ENCODE results near the gene DCBLD1.
A peak's percentile ranks its signal among the peaks of the same experiment; 100 is the strongest.

The DCBLD1 gene

GRCh38 chr6:117557951-117558350 is 75.5 kb downstream of the DCBLD1 start:
- no peak overlapping the region for H3K27ac Mint-ChIP-seq
- H3K36me3 Mint-ChIP-seq: peaks cover under 1 to 7% of the 10 kb centered on the region in 2 donors
- no peaks in the 10 kb centered on the region for H3K27me3 Mint-ChIP-seq
- no peaks in the 10 kb centered on the region for H3K9me3 Mint-ChIP-seq
- ATAC-seq (replicated peaks) (no peak), DNase-seq (no peak)
- H3K4me3 Mint-ChIP-seq: no peak overlapping the region
- H3K4me1 Mint-ChIP-seq: no peaks in the 10 kb centered on the region

GRCh38 chr6:117558818-117559217 is 76.3 kb downstream of the DCBLD1 start:
- H3K4me1 Mint-ChIP-seq: no peaks in the 10 kb centered on the region
- ATAC-seq (replicated peaks) (no peak), DNase-seq (no peak)
- no peak overlapping the region for H3K27ac Mint-ChIP-seq
- H3K4me3 Mint-ChIP-seq: no peak overlapping the region
- peaks cover 4 to 9% of the 10 kb centered on the region in 2 donors for H3K36me3 Mint-ChIP-seq
- H3K9me3 Mint-ChIP-seq: no peaks in the 10 kb centered on the region
- H3K27me3 Mint-ChIP-seq: no peaks in the 10 kb centered on the region

- no peak for ATAC-seq (replicated peaks)
Measured at GRCh38 chr6:117559299-117559698, 76.8 kb downstream of the DCBLD1 start.

GRCh38 chr6:117561128-117561527 is 78.7 kb downstream of the DCBLD1 start:
- ATAC-seq (replicated peaks): no peak
- no peak overlapping the region for H3K27ac Mint-ChIP-seq

More at GRCh38 chr6:117559299-117559698, 76.8 kb downstream of the DCBLD1 start:
- H3K27me3 Mint-ChIP-seq: no peaks in the 10 kb centered on the region
- peaks cover 4 to 9% of the 10 kb centered on the region in 2 donors for H3K36me3 Mint-ChIP-seq
- H3K4me3 Mint-ChIP-seq: no peak overlapping the region
- no peak overlapping the region for H3K27ac Mint-ChIP-seq
- no peaks in the 10 kb centered on the region for H3K9me3 Mint-ChIP-seq
- DNase-seq: no peak
- no peaks in the 10 kb centered on the region for H3K4me1 Mint-ChIP-seq

GRCh38 chr6:117564681-117565080 is 82.2 kb downstream of the DCBLD1 start:
- ATAC-seq (replicated peaks) (no peak), DNase-seq (no peak)
- peaks cover 6 to 20% of the 10 kb centered on the region in 2 donors for H3K36me3 Mint-ChIP-seq
- no peak overlapping the region for H3K27ac Mint-ChIP-seq
- no peaks in the 10 kb centered on the region for H3K9me3 Mint-ChIP-seq
- no peaks in the 10 kb centered on the region for H3K27me3 Mint-ChIP-seq
- no peak overlapping the region for H3K4me3 Mint-ChIP-seq
- no peaks in the 10 kb centered on the region for H3K4me1 Mint-ChIP-seq

More at GRCh38 chr6:117561128-117561527, 78.7 kb downstream of the DCBLD1 start:
- no peaks in the 10 kb centered on the region for H3K27me3 Mint-ChIP-seq
- peaks cover 4 to 9% of the 10 kb centered on the region in 2 donors for H3K36me3 Mint-ChIP-seq
- H3K4me1 Mint-ChIP-seq: no peaks in the 10 kb centered on the region
- DNase-seq: no peak
- H3K4me3 Mint-ChIP-seq: no peak overlapping the region
- no peaks in the 10 kb centered on the region for H3K9me3 Mint-ChIP-seq

- Mint-ChIP-seq H3K4me3 (no peak overlapping the region), H3K27me3 (no peaks in the 10 kb centered on the region), H3K9me3 (no peaks in the 10 kb centered on the region), H3K27ac (peak overlapping the region; percentile 65), H3K4me1 (no peaks in the 10 kb centered on the region), H3K36me3 (peaks cover 13 to 28% of the 10 kb centered on the region in 2 donors)
- DNase-seq (no peak), ATAC-seq (replicated peaks) (no peak)
Measured at GRCh38 chr6:117568247-117568646, 85.8 kb downstream of the DCBLD1 start.

GRCh38 chr6:117568831-117569410 is 86.4 kb downstream of the DCBLD1 start:
- no peak overlapping the region for H3K4me3 Mint-ChIP-seq
- H3K27me3 Mint-ChIP-seq: no peaks in the 10 kb centered on the region
- H3K9me3 Mint-ChIP-seq: no peaks in the 10 kb centered on the region
- no peak for ATAC-seq (replicated peaks)
- no peak overlapping the region for H3K27ac Mint-ChIP-seq
- H3K36me3 Mint-ChIP-seq: peaks cover 13 to 28% of the 10 kb centered on the region in 2 donors
- DNase-seq: no peak
- no peaks in the 10 kb centered on the region for H3K4me1 Mint-ChIP-seq

- no peaks in the 10 kb centered on the region for H3K27me3 Mint-ChIP-seq
Measured at GRCh38 chr6:117573006-117573680, 90.7 kb downstream of the DCBLD1 start.

GRCh38 chr6:117574198-117574597 is 91.7 kb downstream of the DCBLD1 start:
- H3K36me3 Mint-ChIP-seq: peaks cover 10 to 25% of the 10 kb centered on the region in 2 donors
- H3K4me1 Mint-ChIP-seq: no peaks in the 10 kb centered on the region
- H3K9me3 Mint-ChIP-seq: no peaks in the 10 kb centered on the region
- H3K4me3 Mint-ChIP-seq: no peak overlapping the region
- H3K27ac Mint-ChIP-seq: no peak overlapping the region
- H3K27me3 Mint-ChIP-seq: no peaks in the 10 kb centered on the region
- no peak for ATAC-seq (replicated peaks)
- DNase-seq: no peak

More at GRCh38 chr6:117573006-117573680, 90.7 kb downstream of the DCBLD1 start:
- Mint-ChIP-seq H3K4me3 (no peak overlapping the region), H3K27ac (no peak overlapping the region), H3K36me3 (peaks cover 10 to 29% of the 10 kb centered on the region in 2 donors), H3K4me1 (no peaks in the 10 kb centered on the region), H3K9me3 (no peaks in the 10 kb centered on the region)
- ATAC-seq (replicated peaks) (no peak), DNase-seq (no peak)

GRCh38 chr6:117585647-117586046 is 103.2 kb downstream of the DCBLD1 start:
- Mint-ChIP-seq H3K27ac (no peak overlapping the region), H3K27me3 (no peaks in the 10 kb centered on the region), H3K36me3 (peaks cover 12 to 49% of the 10 kb centered on the region in 2 donors), H3K9me3 (no peaks in the 10 kb centered on the region), H3K4me3 (no peak overlapping the region), H3K4me1 (peaks cover 10 to 13% of the 10 kb centered on the region in 2 donors)
- ATAC-seq (replicated peaks) (no peak), DNase-seq (no peak)

- H3K4me1 Mint-ChIP-seq: peaks cover 0 to 5% of the 10 kb centered on the region in 2 donors
Measured at GRCh38 chr6:117590447-117590846, 108.0 kb downstream of the DCBLD1 start.

GRCh38 chr6:117591405-117591804 is 108.9 kb downstream of the DCBLD1 start:
- DNase-seq (no peak), ATAC-seq (replicated peaks) (no peak)
- Mint-ChIP-seq H3K27me3 (no peaks in the 10 kb centered on the region), H3K36me3 (peaks cover 18 to 28% of the 10 kb centered on the region in 2 donors), H3K9me3 (no peaks in the 10 kb centered on the region), H3K4me3 (no peak overlapping the region), H3K4me1 (peaks cover 0 to 8% of the 10 kb centered on the region in 2 donors), H3K27ac (no peak overlapping the region)

More at GRCh38 chr6:117590447-117590846, 108.0 kb downstream of the DCBLD1 start:
- ATAC-seq (replicated peaks) (no peak), DNase-seq (no peak)
- no peak overlapping the region for H3K4me3 Mint-ChIP-seq
- no peak overlapping the region for H3K27ac Mint-ChIP-seq
- peaks cover 13 to 24% of the 10 kb centered on the region in 2 donors for H3K36me3 Mint-ChIP-seq
- no peaks in the 10 kb centered on the region for H3K27me3 Mint-ChIP-seq
- H3K9me3 Mint-ChIP-seq: no peaks in the 10 kb centered on the region

- peaks cover 0 to 8% of the 10 kb centered on the region in 2 donors for H3K4me1 Mint-ChIP-seq
- DNase-seq: no peak
- no peak overlapping the region for H3K4me3 Mint-ChIP-seq
- no peaks in the 10 kb centered on the region for H3K9me3 Mint-ChIP-seq
- no peak overlapping the region for H3K27ac Mint-ChIP-seq
- H3K36me3 Mint-ChIP-seq: peaks cover 25 to 32% of the 10 kb centered on the region in 2 donors
- ATAC-seq (replicated peaks): no peak
- H3K27me3 Mint-ChIP-seq: no peaks in the 10 kb centered on the region
Measured at GRCh38 chr6:117592983-117593759, 110.7 kb downstream of the DCBLD1 start.

GRCh38 chr6:117595099-117595923 is 112.8 kb downstream of the DCBLD1 start:
- no peaks in the 10 kb centered on the region for H3K9me3 Mint-ChIP-seq

More at GRCh38 chr6:117595099-117595923, 112.8 kb downstream of the DCBLD1 start:
- H3K27ac Mint-ChIP-seq: no peak overlapping the region
- no peak for ATAC-seq (replicated peaks)
- peaks cover 7 to 14% of the 10 kb centered on the region in 2 donors for H3K4me1 Mint-ChIP-seq
- no peaks in the 10 kb centered on the region for H3K27me3 Mint-ChIP-seq
- no peak overlapping the region for H3K4me3 Mint-ChIP-seq
- H3K36me3 Mint-ChIP-seq: peaks cover 25 to 33% of the 10 kb centered on the region in 2 donors
- no peak for DNase-seq

All from stimulated activated naive B cell treated with anti-CD40 and anti-IgM and Interleukin-4, amounts not matched to agents 10 μg/mL and 1 μg/mL and 100 μg/mL, for 72 hours (primary cell).